ENCODE results near the gene UQCR11.
A peak's percentile ranks its signal among the peaks of the same experiment; 100 is the strongest.

The UQCR11 gene

DNA sequence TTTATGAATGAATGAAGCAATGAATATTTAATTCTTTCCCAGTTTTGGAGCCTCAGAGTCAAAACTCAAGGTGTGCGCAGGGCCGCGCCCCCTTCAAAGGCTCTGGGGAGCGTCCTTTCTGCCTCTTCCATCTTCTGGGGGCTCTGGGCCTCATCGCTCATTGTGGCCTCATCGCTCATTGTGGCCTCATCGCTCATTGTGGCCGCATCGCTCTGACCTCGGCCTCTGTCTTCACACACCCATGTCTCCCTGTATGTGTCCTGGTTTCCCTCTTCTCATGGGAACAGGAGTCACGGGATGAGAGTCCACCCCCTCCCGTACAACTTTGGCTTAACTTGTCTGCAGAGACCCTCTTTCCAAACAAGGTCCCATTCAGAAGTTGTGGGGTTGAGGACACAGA, 33.9 kb downstream of the UQCR11 start:
- TF ChIP-seq, protein P1, sequence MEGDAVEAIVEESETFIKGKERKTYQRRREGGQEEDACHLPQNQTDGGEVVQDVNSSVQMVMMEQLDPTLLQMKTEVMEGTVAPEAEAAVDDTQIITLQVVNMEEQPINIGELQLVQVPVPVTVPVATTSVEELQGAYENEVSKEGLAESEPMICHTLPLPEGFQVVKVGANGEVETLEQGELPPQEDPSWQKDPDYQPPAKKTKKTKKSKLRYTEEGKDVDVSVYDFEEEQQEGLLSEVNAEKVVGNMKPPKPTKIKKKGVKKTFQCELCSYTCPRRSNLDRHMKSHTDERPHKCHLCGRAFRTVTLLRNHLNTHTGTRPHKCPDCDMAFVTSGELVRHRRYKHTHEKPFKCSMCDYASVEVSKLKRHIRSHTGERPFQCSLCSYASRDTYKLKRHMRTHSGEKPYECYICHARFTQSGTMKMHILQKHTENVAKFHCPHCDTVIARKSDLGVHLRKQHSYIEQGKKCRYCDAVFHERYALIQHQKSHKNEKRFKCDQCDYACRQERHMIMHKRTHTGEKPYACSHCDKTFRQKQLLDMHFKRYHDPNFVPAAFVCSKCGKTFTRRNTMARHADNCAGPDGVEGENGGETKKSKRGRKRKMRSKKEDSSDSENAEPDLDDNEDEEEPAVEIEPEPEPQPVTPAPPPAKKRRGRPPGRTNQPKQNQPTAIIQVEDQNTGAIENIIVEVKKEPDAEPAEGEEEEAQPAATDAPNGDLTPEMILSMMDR (IDR thresholded peaks at IDR 0.05; ENCODE audit: low read depth, low read length, missing control alignments), result no peak
- no peak for DNase-seq (ENCODE audit: low read depth)
- in situ Hi-C loops (cut with HindIII; ENCODE audit: low sequenced_read_pairs), result no loop called here
- H3K4me3 ChIP-seq (ENCODE audit: low read depth, low read length), result no peak overlapping the region

DNA sequence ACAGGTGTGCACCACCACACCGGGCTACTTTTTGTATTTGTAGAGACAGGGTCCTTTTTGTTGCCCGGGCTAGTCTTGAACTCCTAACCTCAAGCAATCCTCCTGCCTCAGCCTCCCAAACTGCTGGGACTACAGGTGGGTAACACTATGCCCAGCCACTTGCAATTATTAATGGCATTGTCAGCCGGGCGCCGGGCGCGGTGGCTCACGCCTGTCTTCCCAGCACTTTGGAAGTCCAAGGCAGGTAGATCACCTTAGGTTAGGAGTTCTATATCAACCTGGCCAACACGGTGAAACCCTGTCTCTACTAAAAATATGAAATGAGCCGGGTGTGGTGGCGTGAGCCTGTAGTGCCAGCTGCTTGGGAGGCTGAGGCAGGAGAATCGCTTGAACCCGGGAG, 34.4 kb downstream of the UQCR11 start:
- no peak for DNase-seq (ENCODE audit: low read depth)
- TF ChIP-seq, protein P1 (IDR thresholded peaks at IDR 0.05; ENCODE audit: low read depth, low read length, missing control alignments), result no peak
- no peak overlapping the region for H3K4me3 ChIP-seq (ENCODE audit: low read depth, low read length)
- in situ Hi-C loops (cut with HindIII; ENCODE audit: low sequenced_read_pairs), result no loop called here

DNA sequence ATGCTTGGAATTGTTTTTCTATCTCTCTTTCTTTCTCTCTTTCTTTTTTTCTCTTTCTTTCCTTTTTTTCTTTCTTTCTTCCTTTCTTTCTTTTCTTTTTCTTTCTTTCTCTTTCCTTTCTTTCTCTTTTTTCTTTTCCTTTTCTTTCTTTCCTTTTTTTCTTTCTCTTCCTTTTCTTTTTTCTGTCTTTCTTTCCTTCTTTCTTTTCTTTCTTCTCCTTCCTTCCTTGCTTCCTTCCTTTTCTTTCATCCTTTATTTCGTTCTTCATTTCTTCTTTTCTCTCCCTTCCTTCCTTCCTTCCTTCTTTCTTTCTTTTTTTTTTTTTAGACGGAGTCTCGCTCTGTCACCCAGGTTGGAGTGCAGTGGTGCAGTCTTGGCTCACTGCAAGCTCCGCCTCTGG, 35.3 kb downstream of the UQCR11 start:
- TF ChIP-seq, protein P1 (IDR thresholded peaks at IDR 0.05; ENCODE audit: low read depth, low read length, missing control alignments), result no peak
- DNase-seq (ENCODE audit: low read depth), result no peak
- in situ Hi-C loops (cut with HindIII; ENCODE audit: low sequenced_read_pairs), result no loop called here
- no peak overlapping the region for H3K4me3 ChIP-seq (ENCODE audit: low read depth, low read length)

DNA sequence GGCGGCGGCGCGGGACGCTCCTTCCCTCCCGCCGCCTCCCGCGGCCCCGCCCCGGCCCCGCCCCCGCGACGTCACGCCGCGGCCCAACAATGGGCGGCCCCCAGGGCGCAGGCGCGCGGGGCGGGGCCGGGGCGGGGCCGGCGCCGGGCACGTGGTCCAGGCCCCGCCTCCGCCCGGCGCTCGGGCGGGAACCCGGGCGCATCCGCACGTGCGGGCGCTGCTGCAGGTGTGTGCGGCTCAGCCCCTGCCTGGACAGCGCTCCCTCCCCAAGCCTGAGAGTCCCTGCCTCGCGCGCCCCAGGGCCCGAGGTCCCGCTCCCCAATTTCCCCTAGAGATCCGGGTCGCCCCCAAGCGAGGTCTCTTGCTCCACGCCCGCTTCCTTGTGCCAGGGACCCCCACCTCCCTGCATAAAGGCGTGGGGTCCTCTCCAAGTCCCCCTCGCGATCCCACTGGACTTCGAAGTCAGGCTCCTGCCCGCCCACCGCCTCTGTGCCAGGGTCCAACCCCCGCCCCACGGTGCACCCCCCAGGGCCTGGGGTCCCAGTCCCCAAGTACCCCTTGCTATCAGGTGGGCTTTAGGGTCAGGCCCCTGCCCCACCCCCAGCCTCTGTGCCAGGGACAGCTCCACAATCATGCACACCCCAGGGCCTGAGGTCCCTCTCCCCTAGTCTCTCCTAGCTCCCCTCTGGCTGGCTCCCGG, 36.8 kb downstream of the UQCR11 start, which contains the start of gene MEX3D:
TSS of gene MEX3D (minus strand) at position 6 of the 700 bp plus-strand sequence. CDS start 267 bp downstream, outside the sequence.
- no peak for DNase-seq (ENCODE audit: low read depth)
- H3K4me3 ChIP-seq (ENCODE audit: low read depth, low read length), result peak within 1 kb of the TSS; percentile 57
- in situ Hi-C loops (cut with HindIII; ENCODE audit: low sequenced_read_pairs), result no loop called here
- TF ChIP-seq, protein P1 (IDR thresholded peaks at IDR 0.05; ENCODE audit: low read depth, low read length, missing control alignments), result no peak

DNA sequence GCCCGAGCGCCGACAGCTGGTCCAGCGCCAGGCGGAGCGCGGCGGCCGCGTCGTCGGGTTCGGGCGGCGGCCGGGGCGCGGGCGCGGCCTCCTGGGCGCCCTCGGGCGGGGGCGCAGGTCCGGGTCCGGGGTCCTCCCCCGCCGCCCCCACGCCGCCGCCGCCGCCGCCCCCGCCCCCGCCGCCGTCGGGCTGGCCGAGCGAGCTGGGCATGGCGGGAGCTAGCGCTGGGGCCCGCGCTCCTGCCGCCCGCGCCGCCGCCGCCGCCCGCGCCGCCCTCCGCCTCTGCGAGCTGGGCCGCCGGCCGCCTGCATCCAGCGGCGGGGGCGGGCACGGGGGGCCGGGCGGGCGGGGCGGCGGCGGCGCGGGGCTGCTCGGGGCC, 37.4 kb downstream of the UQCR11 start:
- H3K4me3 ChIP-seq (ENCODE audit: low read depth, low read length), result peak overlapping the region; percentile 57
- DNase-seq (ENCODE audit: low read depth), result no peak
- in situ Hi-C loops (cut with HindIII; ENCODE audit: low sequenced_read_pairs), result no loop called here
- TF ChIP-seq, protein P1 (IDR thresholded peaks at IDR 0.05; ENCODE audit: low read depth, low read length, missing control alignments), result no peak

DNA sequence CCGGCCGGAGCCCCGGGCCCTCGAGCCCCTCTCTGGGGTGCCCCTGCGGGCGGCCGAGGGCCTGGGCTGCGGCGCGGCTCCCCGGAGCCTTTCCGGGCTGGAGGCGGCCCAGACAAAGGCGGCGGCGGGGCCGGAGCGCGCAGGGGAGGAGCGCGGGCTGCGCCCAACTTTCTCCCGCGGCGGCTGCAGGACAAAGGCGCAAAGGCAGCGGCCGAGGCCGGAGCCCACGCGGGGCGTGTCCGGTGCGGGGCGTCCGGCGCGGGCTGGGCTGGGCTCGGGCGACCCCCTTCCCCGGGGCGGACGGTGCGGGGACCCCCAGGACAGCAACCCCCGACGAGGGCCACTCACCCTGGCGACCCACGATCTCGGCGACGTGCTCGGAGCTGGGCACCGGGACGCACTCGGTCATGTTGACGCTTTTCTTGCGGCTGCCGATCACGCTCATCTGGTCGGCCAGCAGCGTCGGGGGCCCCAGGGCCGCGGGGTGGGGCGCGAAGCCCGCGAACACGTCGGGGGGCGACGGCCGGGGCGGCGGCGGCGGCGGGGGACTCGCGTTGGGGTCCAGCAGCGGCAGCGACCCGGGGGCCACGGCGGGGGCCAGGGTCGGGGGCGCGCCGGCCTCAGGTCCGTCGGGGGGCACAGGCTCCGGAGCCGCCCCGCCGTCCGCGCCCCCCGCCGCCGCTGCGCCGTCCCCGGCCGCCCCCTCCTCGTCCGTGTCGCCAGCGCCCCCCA, 38.0 kb downstream of the UQCR11 start:
- in situ Hi-C loops (cut with HindIII; ENCODE audit: low sequenced_read_pairs), result no loop called here
- H3K4me3 ChIP-seq (ENCODE audit: low read depth, low read length), result peak overlapping the region; percentile 57
- DNase-seq (ENCODE audit: low read depth), result no peak
- TF ChIP-seq, protein P1 (IDR thresholded peaks at IDR 0.05; ENCODE audit: low read depth, low read length, missing control alignments), result no peak
